Activated CD4-positive, alpha-beta memory T cell treated with anti-CD3 and anti-CD28 coated beads for 36 hours (primary cell): ENCODE measurements around the gene HMOX2. TPM values are rescaled to one million over a fixed set of nuclear protein-coding genes. Genes with fewer than 3 reads are reported as not detected.

Experiments
- CTCF ChIA-PET: fragments of 350-600 bp; sonication (Branson Sonifier 250); formaldehyde crosslinking; loops from one replicate; lab custom pipeline; 2021; ENCODE audit warnings: antibody characterized with exemption, inconsistent platforms; lab: Charles Lee
- POLR2A ChIA-PET: fragments of 350-600 bp; sonication (Branson Sonifier 250); formaldehyde crosslinking; loops from one replicate; lab custom pipeline; 2021; ENCODE audit warnings: antibody characterized with exemption; lab: Charles Lee
- DNase-seq: peaks from one replicate; pipeline ENCODE4 v3.0.0-alpha.2; 2020
- H3K27ac Mint-ChIP-seq: one replicate; pipeline ENCODE4 v1.8.0; 2021; ENCODE audit warnings: mixed read lengths
- H3K27me3 Mint-ChIP-seq: one replicate; pipeline ENCODE4 v1.8.0; 2021; ENCODE audit warnings: mixed read lengths
- H3K36me3 Mint-ChIP-seq: one replicate; pipeline ENCODE4 v1.8.0; 2021; ENCODE audit warnings: mixed read lengths
- H3K4me1 Mint-ChIP-seq: one replicate; pipeline ENCODE4 v1.8.0; 2021; ENCODE audit warnings: low read depth, mixed read lengths
- H3K4me3 Mint-ChIP-seq: one replicate; pipeline ENCODE4 v1.8.0; 2021; ENCODE audit warnings: mild to moderate bottlenecking, mixed read lengths
- H3K9me3 Mint-ChIP-seq: one replicate; pipeline ENCODE4 v1.8.0; 2021; ENCODE audit warnings: mixed read lengths
- intact Hi-C: fragments of 100-400 bp; cut with micrococcal nuclease; formaldehyde crosslinking; loops from one replicate; pipeline ENCODE4 v1.15.1; 2023
- total RNA-seq, 2 experiments: library from RNA; stranded (reverse); gene quantifications; one replicate each; pipeline ENCODE4 v1.2.3, GENCODE V29; 2021

The HMOX2 gene
- total RNA-seq, 2 experiments from 2014 or later = 69.1 to 76.0 TPM

- Mint-ChIP-seq H3K4me3 (no peak overlapping the region), H3K4me1 (peaks cover 27% of the 10 kb centered on the region), H3K9me3 (no peaks in the 10 kb centered on the region), H3K27me3 (no peaks in the 10 kb centered on the region), H3K27ac (no peak overlapping the region), H3K36me3 (peaks cover 23% of the 10 kb centered on the region)
- intact Hi-C loops = no loop called here
- ChIA-PET CTCF (no interaction called here), POLR2A (no interaction called here)
- DNase-seq = no peak
Measured at GRCh38 chr16:4467916-4468315, 8.3 kb upstream of the HMOX2 start.

GRCh38 chr16:4468972-4469371 is 7.2 kb upstream of the HMOX2 start:
- no peak overlapping the region for H3K27ac Mint-ChIP-seq
- CTCF ChIA-PET = no interaction called here
- POLR2A ChIA-PET = interaction anchor here (0.6 kb wide), 1 partner anchor 17 kb away, joined by 5 read pairs; no protein-coding TSS in a partner anchor

GRCh38 chr16:4471869-4472268 is 4.3 kb upstream of the HMOX2 start:
- intact Hi-C loops = loop anchor here (10.0 kb wide), 1 partner anchor 197 kb away; the partner anchor contains the start of gene TFAP4
- Mint-ChIP-seq H3K4me1 (peaks cover 27% of the 10 kb centered on the region), H3K9me3 (no peaks in the 10 kb centered on the region), H3K36me3 (peaks cover 8% of the 10 kb centered on the region), H3K27me3 (no peaks in the 10 kb centered on the region), H3K4me3 (no peak overlapping the region), H3K27ac (no peak overlapping the region)
- ChIA-PET CTCF (interaction anchor here (0.6 to 1.5 kb wide), 4 partner anchors 76 to 484 kb away, joined by 3 read pairs; no protein-coding TSS in a partner anchor), POLR2A (interaction anchor here (1.2 to 2.0 kb wide), 2 partner anchors 10 to 11 kb away, joined by 4 read pairs; no protein-coding TSS in a partner anchor)
- no peak for DNase-seq

More at GRCh38 chr16:4468972-4469371, 7.2 kb upstream of the HMOX2 start:
- Mint-ChIP-seq H3K4me3 (no peak overlapping the region), H3K27me3 (no peaks in the 10 kb centered on the region), H3K36me3 (peaks cover 23% of the 10 kb centered on the region), H3K9me3 (no peaks in the 10 kb centered on the region), H3K4me1 (peaks cover 32% of the 10 kb centered on the region)
- no peak for DNase-seq
- intact Hi-C loops = no loop called here

GRCh38 chr16:4472880-4473279 is 3.3 kb upstream of the HMOX2 start:
- H3K4me1 Mint-ChIP-seq = peaks cover 30% of the 10 kb centered on the region
- no peak overlapping the region for H3K4me3 Mint-ChIP-seq
- ChIA-PET POLR2A (interaction anchor here (1.2 to 2.0 kb wide), 2 partner anchors 11 to 12 kb away, joined by 4 read pairs; no protein-coding TSS in a partner anchor), CTCF (interaction anchor here (0.6 to 1.0 kb wide), 3 partner anchors 70 to 189 kb away, joined by 3 read pairs; no protein-coding TSS in a partner anchor)
- H3K36me3 Mint-ChIP-seq = peaks cover 4% of the 10 kb centered on the region
- intact Hi-C loops = loop anchor here (10.0 kb wide), 1 partner anchor 198 kb away; the partner anchor contains the start of gene TFAP4
- H3K27me3 Mint-ChIP-seq = no peaks in the 10 kb centered on the region
- no peaks in the 10 kb centered on the region for H3K9me3 Mint-ChIP-seq
- no peak for DNase-seq
- peak overlapping the region; percentile 46 for H3K27ac Mint-ChIP-seq

- peak; percentile 96 for DNase-seq
- peaks cover 39% of the 10 kb centered on the region for H3K4me1 Mint-ChIP-seq
- ChIA-PET CTCF (interaction anchor here (2.6 to 4.6 kb wide), 2 partner anchors 31 to 150 kb away, joined by 10 to 43 read pairs; partner anchors contain the start of gene MGRN1), POLR2A (interaction anchor here (0.8 to 2.9 kb wide), 5 partner anchors 8 to 203 kb away, joined by 3 to 16 read pairs (median 4); no protein-coding TSS in a partner anchor)
- H3K9me3 Mint-ChIP-seq = no peaks in the 10 kb centered on the region
- intact Hi-C loops = loop anchor here (10.0 kb wide), 1 partner anchor 200 kb away; the partner anchor contains the start of gene TFAP4
- H3K27ac Mint-ChIP-seq = peak within 1 kb of the TSS; percentile 89
- peaks cover 4% of the 10 kb centered on the region for H3K36me3 Mint-ChIP-seq
- H3K4me3 Mint-ChIP-seq = peak within 1 kb of the TSS; percentile 89
- no peaks in the 10 kb centered on the region for H3K27me3 Mint-ChIP-seq
Measured at GRCh38 chr16:4474192-4474961, 1.8 kb upstream of the HMOX2 start, which contains the start of gene NMRAL1. NMRAL1 (minus strand) TSS chr16:4474625; CDS start chr16:4474132, 493 bp downstream.

- peak; percentile 28 for DNase-seq
- Mint-ChIP-seq H3K4me3 (peak overlapping the region; percentile 89), H3K36me3 (peaks cover 2% of the 10 kb centered on the region), H3K9me3 (no peaks in the 10 kb centered on the region), H3K27ac (peak overlapping the region; percentile 87), H3K4me1 (peaks cover 43% of the 10 kb centered on the region), H3K27me3 (no peaks in the 10 kb centered on the region)
- intact Hi-C loops = loop anchor here (2.0 to 10.0 kb wide), 3 partner anchors 53 to 203 kb away; partner anchors contain the start of genes DNAJA3 and TFAP4
- POLR2A ChIA-PET = interaction anchor here (3.8 kb wide), 1 partner anchor 62 kb away, joined by 15 read pairs; the partner anchor contains the start of gene CORO7
- CTCF ChIA-PET = interaction anchor here (0.6 to 4.6 kb wide), 11 partner anchors 9 to 169 kb away, joined by 3 to 43 read pairs (median 3); no protein-coding TSS in a partner anchor
Measured at GRCh38 chr16:4477966-4478365, 1.8 kb downstream of the HMOX2 start.

- H3K27me3 Mint-ChIP-seq = no peaks in the 10 kb centered on the region
- DNase-seq = no peak
- intact Hi-C loops = no loop called here
- peaks cover 38% of the 10 kb centered on the region for H3K4me1 Mint-ChIP-seq
- peak overlapping the region; percentile 70 for H3K27ac Mint-ChIP-seq
- no peaks in the 10 kb centered on the region for H3K9me3 Mint-ChIP-seq
- CTCF ChIA-PET = interaction anchor here (0.7 kb wide), 1 partner anchor 25 kb away, joined by 5 read pairs; no protein-coding TSS in a partner anchor
- peaks cover 8% of the 10 kb centered on the region for H3K36me3 Mint-ChIP-seq
- POLR2A ChIA-PET = no interaction called here
- H3K4me3 Mint-ChIP-seq = no peak overlapping the region
Measured at GRCh38 chr16:4481526-4481925, 5.3 kb downstream of the HMOX2 start.

- ChIA-PET POLR2A (no interaction called here), CTCF (interaction anchor here (0.9 kb wide), 1 partner anchor 142 kb away, joined by 4 read pairs; the partner anchor contains the start of gene MGRN1)
- Mint-ChIP-seq H3K4me1 (peaks cover 40% of the 10 kb centered on the region), H3K36me3 (peaks cover 9% of the 10 kb centered on the region), H3K27ac (peak overlapping the region; percentile 70), H3K9me3 (no peaks in the 10 kb centered on the region), H3K27me3 (no peaks in the 10 kb centered on the region), H3K4me3 (no peak overlapping the region)
- intact Hi-C loops = no loop called here
- DNase-seq = no peak
Measured at GRCh38 chr16:4481963-4482362, 5.8 kb downstream of the HMOX2 start.

GRCh38 chr16:4486126-4486893 is 10.1 kb downstream of the HMOX2 start:
- H3K4me3 Mint-ChIP-seq = no peak overlapping the region
- POLR2A ChIA-PET = interaction anchor here (0.6 kb wide), 1 partner anchor 273 kb away, joined by 3 read pairs; no protein-coding TSS in a partner anchor
- H3K36me3 Mint-ChIP-seq = peaks cover 24% of the 10 kb centered on the region
- peaks cover 64% of the 10 kb centered on the region for H3K4me1 Mint-ChIP-seq
- H3K9me3 Mint-ChIP-seq = no peaks in the 10 kb centered on the region
- H3K27ac Mint-ChIP-seq = peak overlapping the region; percentile 84
- DNase-seq = no peak
- CTCF ChIA-PET = interaction anchor here (0.9 kb wide), 1 partner anchor 8 kb away, joined by 3 read pairs; no protein-coding TSS in a partner anchor
- intact Hi-C loops = no loop called here
- no peaks in the 10 kb centered on the region for H3K27me3 Mint-ChIP-seq

- intact Hi-C loops = no loop called here
- H3K4me3 Mint-ChIP-seq = no peak overlapping the region
- H3K9me3 Mint-ChIP-seq = no peaks in the 10 kb centered on the region
- ChIA-PET POLR2A (interaction anchor here (0.6 to 0.9 kb wide), 3 partner anchors 25 to 147 kb away, joined by 3 to 8 read pairs (median 3); no protein-coding TSS in a partner anchor), CTCF (interaction anchor here (0.7 to 2.6 kb wide), 4 partner anchors 17 to 156 kb away, joined by 3 to 21 read pairs (median 3); no protein-coding TSS in a partner anchor)
- peaks cover 54% of the 10 kb centered on the region for H3K4me1 Mint-ChIP-seq
- H3K27me3 Mint-ChIP-seq = no peaks in the 10 kb centered on the region
- peaks cover 24% of the 10 kb centered on the region for H3K36me3 Mint-ChIP-seq
- no peak for DNase-seq
- peak overlapping the region; percentile 94 for H3K27ac Mint-ChIP-seq
Measured at GRCh38 chr16:4487955-4488498, 11.8 kb downstream of the HMOX2 start.
